GM12878 (cell line): ENCODE results near the gene SCEL. TPM values are rescaled to one million over a fixed set of nuclear protein-coding genes. Genes with fewer than 3 reads are reported as not detected.
A peak's percentile ranks its signal among the peaks of the same experiment; 100 is the strongest.

ENCODE experiments used
- ATAC-seq: fragments of 200-7000 bp; cut with Tn5 transposase; 3 replicates; pipeline ENCODE4 v1.9.1; 2020; ENCODE audit warnings: mild to moderate bottlenecking, moderate library complexity
- BruUV-seq: library from RNA; stranded (reverse); fragments of 400-500 nt; replicated peaks from 2 replicates; lab custom pipeline; 2021; lab: Mats Ljungman, UMichigan
- CTCF ChIA-PET: fragments of 300-600 bp; sonication (Branson Sonifier 250); formaldehyde crosslinking; extraction: SDS; loops from one replicate; lab custom pipeline; 2021; ENCODE audit warnings: inconsistent platforms; lab: Yijun Ruan, JAX
- POLR2A ChIA-PET: fragments of 350-600 bp; formaldehyde crosslinking; extraction: SDS; loops from one replicate; lab custom pipeline; 2021; ENCODE audit warnings: inconsistent platforms; lab: Charles Lee
- RAD21 ChIA-PET: fragments of 300-600 bp; sonication (Branson Sonifier 250); formaldehyde crosslinking; loops from one replicate; lab custom pipeline; 2023; ENCODE audit warnings: antibody characterized with exemption; ENCODE audit not compliant: unreplicated experiment; lab: Charles Lee
- SMC1A ChIA-PET: fragments of 300-600 bp; sonication (Branson Sonifier 250); formaldehyde crosslinking; loops from one replicate; lab custom pipeline; 2023; ENCODE audit not compliant: unreplicated experiment, uncharacterized antibody; lab: Charles Lee
- DNase-seq: peaks from one replicate; pipeline ENCODE4 v3.0.0-alpha.2; 2011; ENCODE audit warnings: low read depth, low spot score
- FAIRE-seq: peaks from 3 replicates; lab custom pipeline; 2011; peaks lifted over from hg19 to GRCh38; lab: Jason Lieb, UNC
- H2AFZ ChIP-seq: 2 replicates; pipeline ENCODE4 v1.6.0; 2011; ENCODE audit warnings: low read depth, low read length, control low read depth; ENCODE audit not compliant: control insufficient read depth
- H3K27ac ChIP-seq: 2 replicates; pipeline ENCODE4 v1.5.1; 2011; ENCODE audit warnings: control low read depth; ENCODE audit not compliant: control insufficient read depth, insufficient read depth
- H3K27me3 ChIP-seq, 2 experiments: replicated peaks in 1 of 2; 2 replicates each; pipeline versions ENCODE4 v1.6.0 to v1.6.1; 2011; ENCODE audit warnings: low read length in 1 of 2; ENCODE audit not compliant: control insufficient read depth in 2 of 2, insufficient read depth in 2 of 2
- H3K36me3 ChIP-seq, 2 experiments: 2 replicates each; pipeline ENCODE4 v1.5.1; 2011; ENCODE audit warnings: low read length in 1 of 2; ENCODE audit not compliant: control insufficient read depth in 2 of 2, insufficient read depth in 2 of 2
- H3K4me1 ChIP-seq: 2 replicates; pipeline ENCODE4 v1.6.1; 2011; ENCODE audit warnings: mild to moderate bottlenecking, low read length, moderate library complexity, mixed read lengths; ENCODE audit not compliant: control insufficient read depth, insufficient read depth
- H3K4me2 ChIP-seq: 2 replicates; pipeline ENCODE4 v1.6.0; 2011; ENCODE audit warnings: control low read depth; ENCODE audit not compliant: control insufficient read depth, insufficient read depth
- H3K4me3 ChIP-seq: fragments of 200-600 bp; sonication (generic); 2 replicates; pipeline ENCODE4 v1.5.1; 2016
- H3K79me2 ChIP-seq: 2 replicates; pipeline ENCODE4 v1.6.0; 2011; ENCODE audit warnings: low read length; ENCODE audit not compliant: control insufficient read depth, insufficient read depth
- H3K9ac ChIP-seq: 2 replicates; pipeline ENCODE4 v1.8.0; 2011; ENCODE audit warnings: low read length, control low read depth, mixed read lengths; ENCODE audit not compliant: control insufficient read depth, insufficient read depth
- H3K9me3 ChIP-seq: replicated peaks from 3 replicates; pipeline ENCODE4 v1.5.1; 2011; ENCODE audit warnings: mild to moderate bottlenecking, low read length; ENCODE audit not compliant: control insufficient read depth, insufficient read depth
- H4K20me1 ChIP-seq: 2 replicates; pipeline ENCODE4 v1.6.0; 2011; ENCODE audit not compliant: control insufficient read depth, insufficient read depth
- BACH1 ChIP-seq: fragments of 450-650 bp; IDR thresholded peaks from 2 replicates; pipeline ENCODE4 v1.6.1; 2017; ENCODE audit warnings: mild to moderate bottlenecking, borderline replicate concordance
- GATAD2B ChIP-seq: fragments of 450-650 bp; conservative IDR thresholded peaks from 2 replicates; pipeline ENCODE4 v1.6.1; 2017; ENCODE audit warnings: low read depth, mild to moderate bottlenecking, moderate library complexity
- MEF2B ChIP-seq: fragments of 450-650 bp; IDR thresholded peaks from 2 replicates; pipeline ENCODE4 v1.6.1; 2018; ENCODE audit warnings: mild to moderate bottlenecking, moderate library complexity; ENCODE audit not compliant: partially characterized antibody, poor library complexity, severe bottlenecking
- NFIC ChIP-seq: IDR thresholded peaks from 2 replicates; pipeline ENCODE4 v1.6.1; 2012; ENCODE audit warnings: low read depth, mild to moderate bottlenecking, inconsistent platforms, low read length, moderate library complexity
- PKNOX1 ChIP-seq: fragments of 450-650 bp; IDR thresholded peaks from 2 replicates; pipeline ENCODE4 v1.6.1; 2016; ENCODE audit warnings: mild to moderate bottlenecking
- RB1 ChIP-seq: fragments of 450-650 bp; formaldehyde crosslinking; IDR thresholded peaks from 2 replicates; pipeline ENCODE4 v1.6.1; 2017; ENCODE audit warnings: mild to moderate bottlenecking, borderline replicate concordance
- RUNX3 ChIP-seq: IDR thresholded peaks from 2 replicates; pipeline ENCODE4 v1.6.1; 2012; ENCODE audit warnings: low read length, inconsistent platforms
- SMAD5 ChIP-seq: IDR thresholded peaks from 2 replicates; pipeline ENCODE4 v1.6.1; 2016; ENCODE audit warnings: antibody characterized with exemption, low read depth
- SUPT20H ChIP-seq: IDR thresholded peaks from 2 replicates; pipeline ENCODE4 v1.6.1; 2011; ENCODE audit warnings: low read depth, mild to moderate bottlenecking, low read length, moderate library complexity, borderline replicate concordance; ENCODE audit not compliant: control insufficient read depth
- YY1 ChIP-seq: IDR thresholded peaks from 2 replicates; pipeline ENCODE4 v1.6.1; 2011; ENCODE audit warnings: low read depth, mild to moderate bottlenecking, low read length
- ZZZ3 ChIP-seq: IDR thresholded peaks from 2 replicates; pipeline ENCODE4 v1.6.1; 2011; ENCODE audit warnings: low read depth; ENCODE audit not compliant: control insufficient read depth, insufficient read length
- WGBS: methylation state at CpG from one replicate; pipeline ENCODE4 v1.1.6; 2016; ENCODE audit warnings: low lambda C conversion rate; ENCODE audit not compliant: insufficient replicate concordance, insufficient coverage; ENCODE audit errors: missing lambda C conversion rate; 5-methylcytosine and 5-hydroxymethylcytosine counted together
- in situ Hi-C: fragments of 300-500 bp; cut with MboI; formaldehyde crosslinking; loops from 9 replicates; pipeline ENCODE4 v1.14.3; 2018; ENCODE audit warnings: mixed read lengths
- intact Hi-C: fragments of 100-400 bp; cut with micrococcal nuclease; formaldehyde crosslinking; loops from one replicate; pipeline ENCODE4 v1.14.2; 2022; ENCODE audit not compliant: unreplicated experiment
- polyA plus RNA-seq, 11 experiments: library from polyadenylated mRNA; depleted of rRNA in 4 of 11; unstranded in 6 of 11; stranded (reverse) in 5 of 11; fragments of >200 nt; fragmentation: Nextera tagmentation in 4 of 11; fragmentation: Illumina TruSeq in 1 of 11; extraction: Ambion mirVana in 4 of 11; extraction: Trizol in 1 of 11; gene quantifications; 1 replicate in 1 of 11; 2 replicates in 10 of 11; pipeline versions ENCODE4 v1.2.1 to v1.2.3, GENCODE V29; 2011 to 2016; ENCODE audit warnings: inconsistent platforms in 2 of 11, missing spikeins in 2 of 11, low read depth in 1 of 11
- total RNA-seq, 4 experiments: library from RNA; depleted of rRNA in 3 of 4; stranded (reverse); fragments of >200 nt in 3 of 4; fragmentation: Illumina TruSeq in 1 of 4; extraction: Trizol in 1 of 4; gene quantifications; 2 replicates each; pipeline versions ENCODE4 v1.2.1 to v1.2.3, GENCODE V29; 2013 to 2021

SCEL gene
- total and polyA plus RNA-seq, 10 of the 15 experiments (the other 5 are each of a cell fraction or from before 2014, with no cell fraction given) = 0.09 to 0.68 (median 0.16) TPM; not detected in 1

GRCh38 chr13:77497835-77498234 is 37.7 kb upstream of the SCEL start:
- H3K79me2 ChIP-seq = no peaks in the 10 kb centered on the region
- intact Hi-C loops = no loop called here
- H3K27ac ChIP-seq = no peak overlapping the region
- no peak overlapping the region for H2AFZ ChIP-seq
- H3K27me3 ChIP-seq = no peaks in the 10 kb centered on the region
- H3K4me1 ChIP-seq = peaks cover 7% of the 10 kb centered on the region
- ATAC-seq = 0 out of 3 replicates have a peak, but pooled peaks have one; percentile 25
- no peak for FAIRE-seq
- no TSS peak for BruUV-seq
- H4K20me1 ChIP-seq = no peaks in the 10 kb centered on the region
- no peak for TF ChIP-seq GATAD2B
- TF ChIP-seq BACH1 = no peak
- TF ChIP-seq, all 136 proteins: peak for 0
- Histone ChIP-seq H3K36me3 (no peaks in the 10 kb centered on the region), H3K4me2 (no peak overlapping the region), H3K9me3 (no peaks in the 10 kb centered on the region), H3K9ac (no peak overlapping the region), H3K4me3 (no peak overlapping the region)
- ChIA-PET POLR2A (interaction anchor here (1.4 kb wide), 1 partner anchor 15 kb away, joined by 4 read pairs; no protein-coding TSS in a partner anchor), CTCF (interaction anchor here (0.7 to 6.9 kb wide), 4 partner anchors 8 to 96 kb away, joined by 3 to 61 read pairs (median 4); no protein-coding TSS in a partner anchor), RAD21 (interaction anchor here (1.0 to 1.4 kb wide), 3 partner anchors 8 to 152 kb away, joined by 3 to 6 read pairs (median 4); no protein-coding TSS in a partner anchor), SMC1A (interaction anchor here (0.5 to 10.2 kb wide), 6 partner anchors 8 to 321 kb away, joined by 3 to 85 read pairs (median 4); no protein-coding TSS in a partner anchor)
- in situ Hi-C loops = no loop called here
- no peak for DNase-seq

DNA sequence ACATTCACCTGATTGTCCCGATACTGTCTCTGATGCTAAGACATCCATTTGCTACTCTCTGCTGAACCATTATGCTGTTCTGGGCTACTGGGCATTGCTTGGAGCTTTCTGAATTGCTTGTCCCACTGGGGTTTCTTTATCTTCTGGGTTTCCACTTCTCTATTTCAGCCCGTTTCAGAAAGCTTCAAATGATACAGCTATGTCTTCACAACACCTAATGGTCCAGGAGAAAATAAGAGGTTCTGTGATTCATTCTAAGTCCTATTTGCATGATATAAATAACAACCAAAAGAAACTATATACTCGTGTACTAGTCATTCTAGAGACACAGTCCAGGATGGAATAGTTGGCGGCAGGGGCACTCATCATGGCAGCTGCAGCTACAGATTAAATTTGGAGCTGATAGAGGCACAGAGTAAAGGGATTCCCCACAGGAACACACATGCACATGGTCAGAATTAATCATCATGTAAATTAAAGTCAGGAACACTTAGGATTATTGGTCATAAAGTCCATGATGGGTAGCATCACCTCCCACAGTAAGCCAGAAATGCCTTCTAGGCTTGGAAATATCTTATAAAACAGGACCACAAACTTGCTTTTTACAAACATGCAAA is 33.3 kb upstream of the SCEL start:
- Histone ChIP-seq H3K9ac (no peak overlapping the region), H3K36me3 (no peaks in the 10 kb centered on the region), H3K79me2 (no peaks in the 10 kb centered on the region), H3K4me2 (peak overlapping the region; percentile 61; the same call in 1 of the 2 replicates), H4K20me1 (no peaks in the 10 kb centered on the region), H3K9me3 (no peaks in the 10 kb centered on the region), H3K4me3 (no peak overlapping the region), H2AFZ (no peak overlapping the region), H3K27me3 (no peaks in the 10 kb centered on the region), H3K27ac (no peak overlapping the region), H3K4me1 (peaks cover 18% of the 10 kb centered on the region)
- RAD21 ChIA-PET = interaction anchor here (0.6 to 2.4 kb wide), 10 partner anchors 10 to 225 kb away, joined by 3 to 23 read pairs (median 6); no protein-coding TSS in a partner anchor
- BruUV-seq = no TSS peak
- intact Hi-C loops (loop anchor here (2.0 to 5.0 kb wide), 2 partner anchors 57 to 510 kb away; partner anchors contain the start of gene CLN5), in situ Hi-C loops (loop anchor here (5.0 kb wide), 1 partner anchor 245 kb away; no protein-coding TSS in a partner anchor)
- SMC1A ChIA-PET = interaction anchor here (0.7 to 10.2 kb wide), 22 partner anchors 10 to 233 kb away, joined by 3 to 85 read pairs (median 4); no protein-coding TSS in a partner anchor
- DNase-seq (no peak), ATAC-seq (peak; percentile 91), FAIRE-seq (peak; percentile 62)
- WGBS = 2% methylated on average over 4 of the region's 4 CpGs
- POLR2A ChIA-PET = interaction anchor here (0.5 to 1.9 kb wide), 7 partner anchors 9 to 1855 kb away, joined by 3 to 7 read pairs (median 3); no protein-coding TSS in a partner anchor
- CTCF ChIA-PET = interaction anchor here (0.7 to 6.9 kb wide), 9 partner anchors 10 to 460 kb away, joined by 3 to 61 read pairs (median 4); no protein-coding TSS in a partner anchor
- no peak for TF ChIP-seq RB1
- TF ChIP-seq YY1 = no peak
- TF ChIP-seq MEF2B = peak; percentile 64
- peak; percentile 51; the same call in 1 of the 2 replicates for TF ChIP-seq NFIC
- peak; percentile 42 for TF ChIP-seq RUNX3
- no peak for TF ChIP-seq PKNOX1
- TF ChIP-seq SUPT20H = no peak
- TF ChIP-seq SMAD5 = no peak
- no peak for TF ChIP-seq ZZZ3
